Stomach (tissue), 4 donors: ENCODE results near the gene OR2L2.

Experiments
- CTCF ChIP-seq, 7 experiments: fragments of 450-650 bp in 4 of 7; fragments of 200-600 bp in 3 of 7; sonication (generic) in 3 of 7; IDR thresholded peaks; one replicate each; pipeline ENCODE4 v1.5.1; 2016 to 2019; ENCODE audit warnings: antibody characterized with exemption in 7 of 7, control low read depth in 2 of 7, mild to moderate bottlenecking in 1 of 7
- POLR2A ChIP-seq, 4 donors: fragments of 450-650 bp; IDR thresholded peaks; one replicate each; pipeline ENCODE4 v1.6.1; 2016; ENCODE audit warnings: antibody characterized with exemption in 4 of 4, control low read depth in 2 of 4, mild to moderate bottlenecking in 1 of 4, moderate library complexity in 1 of 4

GRCh38 chr1:247998811-247999210, 31.1 kb upstream of the OR2L2 start:
- TF ChIP-seq POLR2A (IDR thresholded peaks at IDR 0.05) (no peak), CTCF (IDR thresholded peaks at IDR 0.05) (no peak)
